Endodermal cell (in vitro differentiated cells): Measurements from ENCODE around the gene CTSA. TPM values are rescaled to one million over a fixed set of nuclear protein-coding genes. Genes with fewer than 3 reads are reported as not detected.

Source experiments
- DNase-seq: peaks from one replicate; pipeline ENCODE4 v3.0.0-alpha.2; 2017
- H3K27ac ChIP-seq: 2 replicates; pipeline ENCODE4 v1.5.1; 2013; ENCODE audit warnings: mild to moderate bottlenecking, low read depth, low read length, moderate library complexity
- H3K27me3 ChIP-seq: 2 replicates; pipeline ENCODE4 v1.6.1; 2013; ENCODE audit warnings: mild to moderate bottlenecking, low read length, moderate library complexity; ENCODE audit not compliant: insufficient read depth, control insufficient read depth, poor library complexity, severe bottlenecking
- H3K36me3 ChIP-seq: 2 replicates; pipeline ENCODE4 v1.7.0; 2013; ENCODE audit warnings: mild to moderate bottlenecking, low read length, moderate library complexity; ENCODE audit not compliant: control insufficient read depth, insufficient read depth
- H3K4me1 ChIP-seq: one replicate; pipeline ENCODE4 v1.7.0; 2013; ENCODE audit warnings: low read length; ENCODE audit not compliant: control insufficient read depth, insufficient read depth
- H3K4me3 ChIP-seq: 2 replicates; pipeline ENCODE4 v1.5.1; 2013; ENCODE audit warnings: mild to moderate bottlenecking, low read length, moderate library complexity
- H3K9ac ChIP-seq: 2 replicates; pipeline ENCODE4 v1.6.1; 2013; ENCODE audit warnings: mild to moderate bottlenecking, low read length, moderate library complexity; ENCODE audit not compliant: poor library complexity, severe bottlenecking; ENCODE audit errors: extremely low read depth
- H3K9me3 ChIP-seq: 2 replicates; pipeline ENCODE4 v1.6.1; 2013; ENCODE audit warnings: mild to moderate bottlenecking, low read length, moderate library complexity; ENCODE audit not compliant: control insufficient read depth
- H3K27ac Mint-ChIP-seq: 2 replicates; pipeline ENCODE4 v1.8.0; 2020; ENCODE audit warnings: mixed read lengths
- H3K27me3 Mint-ChIP-seq: 2 replicates; pipeline ENCODE4 v1.8.0; 2021; ENCODE audit warnings: mild to moderate bottlenecking, mixed read lengths; ENCODE audit not compliant: insufficient read depth
- H3K36me3 Mint-ChIP-seq: 2 replicates; pipeline ENCODE4 v1.8.0; 2020; ENCODE audit warnings: low read depth, mixed read lengths
- H3K4me1 Mint-ChIP-seq: 2 replicates; pipeline ENCODE4 v1.8.0; 2020; ENCODE audit warnings: mixed read lengths
- H3K4me3 Mint-ChIP-seq: 2 replicates; pipeline ENCODE4 v1.8.0; 2020; ENCODE audit warnings: mild to moderate bottlenecking, moderate library complexity, mixed read lengths
- H3K9me3 Mint-ChIP-seq: 2 replicates; pipeline ENCODE4 v1.8.0; 2020; ENCODE audit warnings: mild to moderate bottlenecking, mixed read lengths
- CTCF ChIP-seq: fragments of 200-600 bp; sonication (generic); conservative IDR thresholded peaks from 2 replicates; pipeline ENCODE4 v1.5.0; 2021; ENCODE audit warnings: antibody characterized with exemption, mild to moderate bottlenecking
- WGBS, 2 experiments: methylation state at CpG; one replicate each; pipeline versions ENCODE4 v1.1.5 to v1.1.7; 2013; ENCODE audit warnings: missing lambda C conversion rate in 2 of 2, mixed read lengths in 1 of 2; ENCODE audit not compliant: insufficient coverage in 1 of 2, insufficient read length in 1 of 2; 5-methylcytosine and 5-hydroxymethylcytosine counted together
- total RNA-seq, 2 donors: library from RNA; stranded (reverse); fragmentation: NEBNext Ultra II Directional in 1 of 2; extraction: Animal tissue kit (Norgen Biotek cat#: 25700) in 1 of 2; gene quantifications; 2 replicates in 1 of 2; 3 replicates in 1 of 2; pipeline ENCODE4 v1.2.1, GENCODE V29; 2021

The CTSA gene
- total RNA-seq, 2 donors from 2014 or later: 70.7 to 84.8 TPM

- DNase-seq: no peak
- WGBS, 2 experiments: 30 to 32% methylated on average over 19 to 21 of the region's 21 CpGs
- H3K27ac Mint-ChIP-seq: peak overlapping the region; percentile 93
- H3K36me3 Mint-ChIP-seq: peaks cover 34% of the 10 kb centered on the region
- Histone ChIP-seq H3K9me3 (no peaks in the 10 kb centered on the region), H3K4me3 (peak overlapping the region; percentile 83), H3K4me1 (peaks cover 18% of the 10 kb centered on the region), H3K27ac (peak overlapping the region; percentile 100), H3K36me3 (peaks cover 32% of the 10 kb centered on the region), H3K27me3 (no peaks in the 10 kb centered on the region), H3K9ac (peak overlapping the region; percentile 99)
- H3K4me3 Mint-ChIP-seq: peak overlapping the region; percentile 97
- H3K9me3 Mint-ChIP-seq: no peaks in the 10 kb centered on the region
- H3K4me1 Mint-ChIP-seq: peaks cover 28% of the 10 kb centered on the region
- no peak for TF ChIP-seq CTCF
- no peaks in the 10 kb centered on the region for H3K27me3 Mint-ChIP-seq
Observed at GRCh38 chr20:45935416-45936046, 44.4 kb downstream of the CTSA start.

GRCh38 chr20:45937765-45938164 lies 46.6 kb downstream of the CTSA start:
- peak overlapping the region; percentile 86 for H3K27ac Mint-ChIP-seq
- DNase-seq: no peak
- H3K9me3 Mint-ChIP-seq: no peaks in the 10 kb centered on the region
- Histone ChIP-seq H3K4me1 (peaks cover 18% of the 10 kb centered on the region), H3K27me3 (no peaks in the 10 kb centered on the region), H3K9me3 (no peaks in the 10 kb centered on the region), H3K36me3 (peaks cover 38% of the 10 kb centered on the region), H3K9ac (peak overlapping the region; percentile 6), H3K27ac (no peak overlapping the region), H3K4me3 (peak overlapping the region; percentile 5)
- 86 to 94% methylated on average over 2 of the region's 2 CpGs for whole genome bisulfite sequencing, 2 experiments
- peaks cover 25% of the 10 kb centered on the region for H3K4me1 Mint-ChIP-seq
- H3K27me3 Mint-ChIP-seq: no peaks in the 10 kb centered on the region
- no peak for TF ChIP-seq CTCF
- H3K36me3 Mint-ChIP-seq: peaks cover 37% of the 10 kb centered on the region
- no peak overlapping the region for H3K4me3 Mint-ChIP-seq

- Mint-ChIP-seq H3K9me3 (no peaks in the 10 kb centered on the region), H3K36me3 (peaks cover 45% of the 10 kb centered on the region), H3K4me1 (peaks cover 20% of the 10 kb centered on the region), H3K27me3 (no peaks in the 10 kb centered on the region), H3K27ac (peak overlapping the region; percentile 86), H3K4me3 (no peak overlapping the region)
- Histone ChIP-seq H3K9ac (no peak overlapping the region), H3K36me3 (peaks cover 49% of the 10 kb centered on the region), H3K27me3 (no peaks in the 10 kb centered on the region), H3K9me3 (no peaks in the 10 kb centered on the region), H3K4me3 (peak overlapping the region; percentile 5), H3K4me1 (peaks cover 14% of the 10 kb centered on the region), H3K27ac (no peak overlapping the region)
- TF ChIP-seq CTCF: no peak
- DNase-seq: peak; percentile 90
- 82 to 93% methylated on average over 5 to 13 of the region's 13 CpGs for WGBS, 2 experiments
Observed at GRCh38 chr20:45938727-45939438, 47.7 kb downstream of the CTSA start.
